Smooth muscle cell of the brain vasculature (primary cell): Measurements from ENCODE around the gene ANO4.
"Not testable (repeated sequence)": the region's sequence is repeated elsewhere in the genome, so short reads cannot be mapped to it uniquely, and the experiment has no call there.

Source experiments
- DNase-seq: peaks from one replicate; pipeline ENCODE4 v3.0.0-alpha.2; 2012; ENCODE audit warnings: low read depth, low spot score

Gene ANO4

DNA sequence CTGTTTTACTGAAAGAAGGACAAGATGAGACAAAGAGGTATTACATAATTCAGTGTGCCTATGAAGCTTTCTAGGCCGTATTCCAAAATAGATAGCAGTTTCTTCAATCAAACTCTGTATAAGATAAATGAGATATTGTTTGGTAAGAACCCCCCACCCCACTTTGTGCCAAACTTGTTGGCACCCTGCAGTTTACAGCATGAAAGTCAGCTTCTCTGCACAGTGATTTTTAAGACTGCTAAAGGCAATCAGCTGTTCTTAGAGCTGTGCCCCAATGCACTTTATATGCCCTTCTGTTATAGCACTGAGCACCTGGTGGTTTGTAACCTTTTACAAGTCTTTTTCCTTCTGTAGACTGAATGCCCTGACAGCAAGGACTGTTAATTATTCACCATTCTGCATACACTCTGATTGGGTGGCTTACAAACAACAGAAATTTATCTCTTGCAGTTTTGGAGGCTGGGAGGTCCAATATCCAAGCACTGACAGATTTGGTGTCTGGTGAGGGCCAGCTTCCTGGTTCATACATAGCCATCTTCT is 76.7 kb downstream of the ANO4 start:
- no peak for DNase-seq

DNA sequence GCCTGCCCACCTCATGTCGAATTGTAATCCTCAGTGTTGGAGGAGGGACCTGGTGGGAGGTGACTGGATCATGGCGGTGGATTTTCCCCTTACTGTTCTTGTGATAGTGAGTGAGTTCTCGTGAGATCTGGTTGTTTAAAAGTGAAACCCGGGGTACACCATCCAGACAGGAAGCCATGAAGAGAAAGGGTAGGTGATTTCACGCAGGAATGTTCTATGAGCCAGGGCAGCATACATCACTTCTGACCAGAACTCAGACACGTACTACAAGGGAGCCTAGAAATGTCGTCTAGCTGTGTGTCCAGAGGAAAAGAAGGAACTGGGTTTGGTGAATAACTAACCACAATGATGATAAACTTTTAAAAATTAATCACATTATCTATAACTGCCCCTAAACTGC is 80.6 kb downstream of the ANO4 start:
- no peak for DNase-seq

DNA sequence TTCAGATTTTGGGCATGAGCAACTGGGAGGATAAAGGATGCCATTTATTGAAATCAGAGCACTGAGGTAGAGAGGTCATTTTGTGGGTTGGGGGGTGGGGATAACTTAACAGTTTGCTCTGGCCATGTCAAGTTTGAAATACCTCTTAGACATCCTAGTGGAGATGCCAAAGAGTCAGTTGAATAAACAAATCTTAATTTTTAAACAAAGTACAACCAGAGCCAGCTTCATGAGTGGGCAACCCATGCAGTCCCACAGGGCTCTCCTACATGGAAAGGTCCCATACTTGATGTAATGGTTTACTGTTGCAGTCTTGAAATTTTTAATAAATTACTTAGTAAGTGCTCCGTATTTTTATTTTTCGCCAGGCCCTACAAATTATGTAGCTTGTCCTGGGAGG is 81.2 kb downstream of the ANO4 start:
- DNase-seq = no peak

DNA sequence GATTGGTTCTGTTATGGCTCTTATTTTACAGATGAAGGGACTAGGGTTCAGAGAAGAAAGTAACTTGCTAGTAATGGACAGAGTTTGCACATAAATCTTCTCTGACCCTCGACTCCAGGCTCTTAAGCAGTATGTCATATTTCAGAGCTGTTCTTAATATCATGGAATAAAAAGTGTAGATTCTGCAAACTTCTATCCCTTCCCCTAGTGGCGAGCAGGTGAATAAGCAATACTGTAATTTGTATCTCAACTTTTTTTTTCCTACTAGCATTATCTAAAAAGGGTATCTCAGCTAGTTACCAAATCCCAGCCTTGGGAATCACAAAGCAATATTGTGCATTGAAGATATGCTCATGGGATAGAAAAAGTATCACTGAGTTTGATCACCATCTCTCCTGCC is 83.2 kb downstream of the ANO4 start:
- DNase-seq = no peak

DNA sequence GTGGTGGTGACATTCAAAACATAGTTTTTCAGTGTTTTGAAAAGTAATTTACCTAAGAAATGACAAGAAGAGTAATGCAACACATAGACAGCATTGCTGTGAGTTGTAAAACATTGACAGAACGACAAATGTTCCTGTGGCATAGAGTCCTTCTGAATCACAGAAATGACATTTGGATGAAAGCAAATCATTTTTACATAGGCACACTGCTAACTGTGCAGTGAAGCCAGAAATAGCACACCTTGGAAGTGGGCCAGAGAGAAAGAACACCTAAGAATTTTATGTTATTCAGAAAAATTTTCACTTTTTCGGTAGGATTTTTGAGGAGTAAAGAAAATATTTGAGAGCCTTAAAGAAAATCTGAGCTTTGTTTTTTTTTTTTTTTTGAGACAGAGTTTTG is 100.6 kb downstream of the ANO4 start:
- DNase-seq = no peak

DNA sequence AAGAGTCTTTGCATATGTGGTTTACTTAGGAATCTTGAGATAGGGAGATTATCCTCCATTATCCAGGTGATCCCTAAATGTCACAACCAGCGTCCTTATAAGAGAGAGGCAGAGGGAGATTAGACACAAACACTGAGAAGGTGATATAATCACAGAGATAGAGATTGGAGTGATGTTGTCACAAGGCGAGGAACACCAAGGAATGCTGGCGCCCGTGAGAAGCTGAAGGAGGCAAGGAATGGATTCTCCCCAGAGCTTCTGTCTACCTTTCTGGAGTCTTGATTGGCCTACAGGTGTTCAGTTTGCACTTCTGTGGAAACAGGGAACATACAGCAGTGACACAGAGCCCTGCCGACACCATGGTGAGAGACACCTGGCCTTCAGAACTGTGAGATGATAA is 101.6 kb downstream of the ANO4 start:
- no peak for DNase-seq

DNA sequence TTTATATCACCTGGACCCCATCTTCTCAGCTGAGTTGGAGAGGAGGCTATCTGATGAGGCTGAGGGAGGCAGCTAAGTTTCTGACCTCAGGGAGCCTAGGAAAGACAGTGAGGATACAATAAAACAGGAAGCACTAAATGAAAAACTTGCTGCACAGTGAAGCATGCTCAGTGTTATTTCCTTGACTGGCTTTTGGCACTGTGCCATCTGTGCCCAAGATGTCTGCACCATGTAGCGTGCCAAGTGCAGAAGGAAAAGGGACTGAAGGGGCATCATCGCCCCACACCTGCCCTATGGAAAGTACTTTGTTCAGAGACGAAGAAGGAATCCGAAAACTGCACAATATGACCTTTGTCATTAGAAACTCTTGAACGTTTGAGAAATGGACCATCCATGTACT is 102.7 kb downstream of the ANO4 start:
- DNase-seq = no peak

DNA sequence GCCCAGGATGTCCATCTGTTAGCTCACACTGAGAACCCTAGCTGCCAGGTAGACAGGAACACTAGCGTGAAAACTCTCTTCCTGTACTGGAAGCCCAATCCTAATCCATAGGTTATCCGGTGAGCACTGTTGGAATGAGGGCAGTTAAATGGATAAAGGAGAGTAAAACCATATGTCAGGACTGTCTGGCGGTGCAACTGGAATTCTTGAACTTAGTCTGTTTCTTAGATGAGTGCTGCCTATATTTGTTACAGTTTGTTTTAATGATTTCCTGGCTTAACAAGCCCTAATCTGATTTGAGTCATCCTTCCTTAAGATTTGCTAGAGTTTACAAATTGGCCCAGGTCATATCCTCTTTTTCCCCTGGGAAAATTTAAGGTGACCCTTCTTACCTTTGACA is 104.7 kb downstream of the ANO4 start:
- DNase-seq = no peak

DNA sequence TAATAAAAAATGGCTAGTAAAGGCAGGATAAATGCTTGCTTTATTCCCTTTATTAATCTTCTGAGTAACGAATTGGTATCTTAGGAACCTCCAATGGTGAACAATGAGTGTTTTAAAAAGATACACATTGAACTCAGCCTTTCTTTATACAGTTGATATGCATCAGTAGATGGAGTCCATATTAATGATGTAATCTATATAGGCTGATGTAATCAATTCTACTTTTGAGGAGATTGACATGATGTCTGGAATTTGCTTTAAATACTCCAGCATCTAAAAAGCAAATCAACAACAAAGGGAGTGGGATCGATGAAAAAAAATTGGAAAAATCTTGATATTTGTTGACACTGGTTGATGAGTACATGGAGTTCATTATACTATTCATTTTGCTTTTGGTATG is 106.2 kb downstream of the ANO4 start:
- no peak for DNase-seq

DNA sequence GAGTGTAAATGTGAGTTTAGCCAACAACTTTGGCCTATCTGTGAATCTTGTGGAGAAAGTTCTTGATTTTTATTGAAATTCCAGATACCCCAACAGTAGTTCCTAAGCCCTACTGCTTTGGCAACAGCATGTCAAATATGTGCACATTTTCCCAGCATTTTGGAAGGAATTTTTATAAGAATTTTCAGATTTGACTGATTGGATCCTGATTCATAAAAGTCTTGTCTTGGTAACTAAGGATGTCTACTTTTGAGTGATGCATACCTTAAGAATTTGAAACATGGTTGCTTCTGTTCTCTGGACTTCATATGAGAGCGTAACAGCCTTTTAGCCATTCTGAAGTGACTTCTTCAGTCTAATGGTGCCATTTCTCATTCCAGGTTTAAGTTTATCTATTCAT is 106.7 kb downstream of the ANO4 start:
- no peak for DNase-seq

DNA sequence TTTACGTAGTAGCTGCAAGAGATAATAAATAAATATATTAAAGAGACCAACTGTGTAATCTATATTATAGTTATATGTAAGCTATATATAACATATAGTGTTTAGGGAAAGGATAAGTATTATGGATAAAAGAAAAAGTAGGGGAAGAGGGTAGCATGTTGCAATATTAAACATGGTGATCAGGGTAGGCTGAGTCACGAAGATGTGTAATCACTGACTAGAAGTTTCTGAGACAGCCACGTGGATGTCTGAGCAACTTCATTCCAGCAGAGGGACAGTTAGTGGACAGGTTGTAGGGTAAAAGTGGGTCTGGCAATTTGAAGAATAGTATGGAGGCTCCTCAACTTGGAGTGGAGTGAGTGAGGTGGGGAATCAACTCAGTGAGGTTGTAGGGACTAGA is 109.7 kb downstream of the ANO4 start:
- DNase-seq = no peak

DNA sequence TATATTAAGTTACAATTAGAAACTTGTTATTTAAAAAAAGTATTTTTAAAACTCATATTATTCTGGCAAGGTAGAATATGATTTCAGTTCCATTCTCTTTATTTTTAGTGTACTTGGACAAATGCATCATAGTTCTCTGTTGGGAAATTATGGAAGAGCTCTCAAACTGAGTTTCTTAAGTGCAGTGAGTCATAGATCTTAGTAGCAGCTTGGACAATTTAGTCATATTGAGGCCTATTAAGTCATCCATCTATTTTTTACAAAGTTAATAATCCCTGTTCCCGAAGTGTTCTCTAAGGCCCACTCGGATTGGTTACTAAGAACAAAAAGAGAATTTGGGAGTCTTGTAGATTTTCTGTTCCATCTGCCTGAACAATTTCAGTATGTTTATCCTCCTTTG is 113.9 kb downstream of the ANO4 start:
- no peak for DNase-seq

DNA sequence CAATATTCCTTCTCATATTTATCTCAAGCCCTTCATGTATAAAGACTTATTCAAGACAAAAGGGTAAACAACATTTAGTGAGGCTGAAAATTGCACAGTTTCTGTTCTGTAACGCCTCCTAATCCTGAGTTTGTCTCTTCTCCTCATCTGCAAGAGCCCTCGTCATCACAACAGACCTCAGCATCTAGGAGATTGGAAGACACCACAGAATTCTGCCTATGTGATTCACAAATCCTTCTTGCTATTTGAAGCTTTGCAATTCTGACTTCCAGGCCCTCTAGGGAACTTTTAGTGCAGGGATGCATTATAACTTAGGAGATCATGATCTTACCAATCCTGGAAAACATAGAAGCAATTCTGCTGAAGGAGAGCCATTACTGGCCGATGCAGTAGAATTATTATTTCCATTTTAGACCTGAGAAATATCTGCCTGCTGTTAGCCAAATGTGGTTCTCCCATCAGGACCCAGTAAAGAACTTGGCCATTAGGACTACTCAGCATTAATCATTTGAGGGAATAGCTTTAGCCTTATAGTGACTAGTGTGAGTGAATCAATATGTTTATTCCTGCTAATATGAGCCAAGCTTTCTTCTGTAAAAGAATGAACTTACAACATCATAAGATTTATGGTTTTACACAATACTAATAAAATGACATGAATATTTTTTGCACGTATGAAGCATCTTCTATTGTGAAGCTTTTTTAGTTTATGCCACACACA is 119.5 kb downstream of the ANO4 start:
- DNase-seq = no peak

DNA sequence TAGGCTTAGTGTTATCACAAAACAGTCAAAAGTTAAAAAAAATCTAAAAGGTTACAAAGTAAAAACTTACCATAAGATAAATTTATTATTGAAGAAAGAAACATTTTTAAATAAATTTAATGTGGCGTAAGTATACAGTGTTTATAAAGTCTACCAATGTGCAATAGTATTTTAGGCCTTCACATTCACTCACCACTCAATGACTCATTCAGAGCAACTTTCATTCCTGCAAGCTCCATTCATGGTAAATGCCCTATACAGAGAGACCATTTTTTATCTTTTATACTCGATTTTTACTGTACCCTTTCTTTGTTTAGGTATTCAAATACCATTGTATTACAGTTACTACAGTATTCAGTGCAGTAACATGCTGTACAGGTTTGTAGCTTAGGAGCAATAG is 124.5 kb downstream of the ANO4 start:
- DNase-seq = no peak

DNA sequence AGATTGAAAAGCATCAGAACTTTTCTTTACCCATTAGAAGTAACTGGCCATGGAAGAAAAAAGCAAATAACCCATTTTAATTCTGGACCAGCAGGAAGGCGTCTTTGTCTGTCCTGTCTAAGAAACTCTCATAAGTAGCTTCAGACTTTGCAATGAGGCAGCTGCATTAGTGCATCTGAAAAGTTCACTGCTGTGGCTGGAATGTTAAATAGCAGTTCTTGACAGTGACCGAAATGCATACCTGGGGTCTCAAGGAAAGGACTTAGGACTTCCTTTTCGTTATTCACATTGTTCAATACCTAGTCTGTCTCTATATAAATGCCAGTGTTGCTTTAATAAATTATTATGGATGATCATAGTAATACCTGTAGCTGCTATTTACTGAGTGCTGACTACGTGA is 125.9 kb downstream of the ANO4 start:
- no peak for DNase-seq

DNA sequence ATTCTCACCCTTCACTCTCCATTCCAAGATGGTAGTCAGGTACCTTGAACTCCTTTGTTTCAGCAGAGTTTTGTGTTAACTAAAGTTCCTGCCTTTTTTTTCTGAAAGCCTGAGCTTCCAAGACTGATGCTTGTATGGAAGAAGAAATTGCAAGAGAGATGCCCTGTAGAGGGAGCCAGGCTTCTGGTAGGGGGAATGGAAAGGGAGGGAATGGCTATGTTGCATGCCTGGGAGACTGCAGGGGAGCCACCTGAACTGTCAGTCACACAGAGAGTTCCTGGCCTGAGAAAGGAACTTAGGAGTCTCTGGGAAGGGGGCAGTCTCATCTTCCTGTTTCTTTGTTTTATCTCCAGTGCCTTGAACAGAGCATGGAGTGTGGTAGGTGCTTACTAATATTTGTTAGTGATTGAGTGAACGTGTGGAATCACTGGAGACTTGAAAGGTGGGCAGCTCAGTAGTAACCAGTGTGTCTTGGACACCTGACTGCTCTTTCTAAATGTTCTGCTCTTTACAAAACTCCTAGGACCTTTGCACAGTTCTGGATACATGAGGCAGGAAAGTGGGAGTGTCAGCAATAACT is 132.2 kb downstream of the ANO4 start:
- no peak for DNase-seq

DNA sequence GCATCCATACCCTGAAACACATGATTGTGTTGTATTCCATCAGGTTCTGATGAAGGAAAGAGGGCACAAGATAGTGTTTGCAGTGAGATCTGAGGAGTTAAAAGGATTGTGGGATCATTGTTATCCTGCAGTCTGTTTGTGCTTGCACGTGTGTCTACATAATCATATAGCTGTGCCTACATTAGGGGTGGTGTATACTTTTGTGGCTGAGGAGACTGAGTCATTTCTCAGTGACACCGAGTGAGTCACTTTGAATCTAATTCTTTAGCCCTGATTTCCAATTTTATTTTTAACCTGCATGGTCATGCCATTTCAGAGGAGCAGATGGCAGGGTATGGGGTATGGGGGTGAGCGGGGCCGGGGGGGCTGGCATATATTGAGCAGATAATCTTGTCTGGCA is 133.2 kb downstream of the ANO4 start:
- no peak for DNase-seq

DNA sequence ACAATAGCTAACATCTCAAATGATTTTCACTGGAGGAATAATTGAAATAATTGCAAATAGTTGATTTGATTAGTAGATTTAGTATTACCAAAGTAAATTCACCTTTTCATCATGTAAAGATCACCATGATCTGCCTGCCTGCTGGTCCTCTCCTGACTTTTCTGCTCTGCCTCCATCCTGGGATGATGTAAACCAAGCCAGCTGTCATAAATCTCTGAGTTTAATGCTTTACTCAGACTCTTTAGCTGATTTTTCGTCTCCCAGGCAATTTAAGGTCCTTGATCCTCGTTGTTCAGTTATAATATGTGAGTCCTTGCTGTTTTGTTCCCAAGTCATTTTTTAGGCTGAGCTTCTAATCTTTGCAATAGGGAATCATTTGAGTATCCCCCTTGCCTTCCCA is 138.0 kb downstream of the ANO4 start:
- no peak for DNase-seq

DNA sequence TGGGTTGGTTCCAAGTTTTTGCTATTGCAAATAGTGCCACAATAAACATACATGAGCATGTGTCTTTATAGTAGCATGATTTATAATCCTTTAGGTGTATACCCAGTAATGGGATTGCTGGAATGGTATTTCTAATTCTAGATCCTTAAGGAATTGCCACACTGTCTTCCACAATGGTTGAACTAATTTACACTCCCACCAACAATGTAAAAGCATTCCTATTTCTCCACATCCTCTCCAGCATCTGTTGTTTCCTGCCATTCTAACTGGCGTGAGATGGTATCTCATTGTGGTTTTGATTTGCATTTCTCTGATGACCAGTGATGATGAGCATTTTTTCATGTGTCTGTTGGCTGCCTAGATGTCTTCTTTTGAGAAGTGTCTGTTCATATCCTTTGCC is 139.0 kb downstream of the ANO4 start:
- DNase-seq = not testable (repeated sequence)

DNA sequence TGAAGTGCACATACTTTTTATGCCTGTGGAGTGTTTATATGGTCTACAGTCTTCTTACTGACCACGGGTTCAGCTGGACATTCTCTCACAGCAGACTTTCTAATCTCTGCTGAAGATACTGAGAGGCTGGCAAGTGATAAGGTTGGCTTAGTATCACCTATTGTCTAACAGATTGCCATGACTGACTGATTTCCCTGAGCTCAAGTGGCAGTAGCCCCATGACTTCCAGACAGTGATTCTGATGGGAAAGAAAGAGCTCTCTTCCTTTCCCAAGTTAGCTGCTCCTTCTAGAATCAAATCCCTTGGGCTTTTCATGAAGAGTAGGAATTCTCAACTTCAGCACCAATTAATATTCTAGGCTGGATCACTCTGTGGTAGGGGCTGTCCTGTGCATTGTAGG is 141.4 kb downstream of the ANO4 start:
- DNase-seq = no peak

DNA sequence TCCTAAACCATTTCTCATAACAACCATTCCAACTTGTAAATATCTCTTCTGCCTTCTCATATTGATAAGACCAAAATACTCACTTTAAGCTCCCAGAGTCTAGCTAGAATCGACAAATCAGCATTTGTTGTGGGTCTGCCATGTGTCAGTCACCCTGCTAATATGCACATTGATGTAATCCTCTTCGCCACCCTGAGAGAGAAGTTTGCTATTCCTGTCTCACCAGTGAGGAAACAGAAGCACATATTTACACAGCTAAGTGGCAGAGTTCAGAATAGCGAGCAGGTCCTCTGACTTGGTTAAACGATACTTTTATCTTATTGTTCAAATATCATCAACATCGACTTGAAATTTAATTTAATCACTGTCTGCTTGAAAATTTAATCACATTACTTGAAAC is 142.1 kb downstream of the ANO4 start:
- no peak for DNase-seq

DNA sequence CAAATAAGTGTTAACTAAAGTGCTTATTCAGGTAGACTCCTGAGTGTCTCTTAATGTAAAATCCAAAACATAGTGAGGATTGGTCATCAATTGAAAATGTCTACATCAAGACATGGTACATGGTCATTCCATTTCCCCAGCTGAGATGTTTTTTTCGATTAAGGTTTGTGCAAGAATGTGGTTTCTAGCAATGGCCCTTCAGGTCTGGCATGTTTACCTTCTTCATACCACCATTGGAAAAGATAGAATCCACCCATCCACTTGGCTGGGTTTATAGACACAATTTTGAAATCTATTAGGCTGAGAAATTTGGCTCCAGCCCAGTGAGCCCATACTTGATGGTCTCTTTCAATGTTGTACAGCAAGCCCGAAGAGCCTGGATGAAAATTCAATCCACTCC is 145.9 kb downstream of the ANO4 start:
- no peak for DNase-seq

DNA sequence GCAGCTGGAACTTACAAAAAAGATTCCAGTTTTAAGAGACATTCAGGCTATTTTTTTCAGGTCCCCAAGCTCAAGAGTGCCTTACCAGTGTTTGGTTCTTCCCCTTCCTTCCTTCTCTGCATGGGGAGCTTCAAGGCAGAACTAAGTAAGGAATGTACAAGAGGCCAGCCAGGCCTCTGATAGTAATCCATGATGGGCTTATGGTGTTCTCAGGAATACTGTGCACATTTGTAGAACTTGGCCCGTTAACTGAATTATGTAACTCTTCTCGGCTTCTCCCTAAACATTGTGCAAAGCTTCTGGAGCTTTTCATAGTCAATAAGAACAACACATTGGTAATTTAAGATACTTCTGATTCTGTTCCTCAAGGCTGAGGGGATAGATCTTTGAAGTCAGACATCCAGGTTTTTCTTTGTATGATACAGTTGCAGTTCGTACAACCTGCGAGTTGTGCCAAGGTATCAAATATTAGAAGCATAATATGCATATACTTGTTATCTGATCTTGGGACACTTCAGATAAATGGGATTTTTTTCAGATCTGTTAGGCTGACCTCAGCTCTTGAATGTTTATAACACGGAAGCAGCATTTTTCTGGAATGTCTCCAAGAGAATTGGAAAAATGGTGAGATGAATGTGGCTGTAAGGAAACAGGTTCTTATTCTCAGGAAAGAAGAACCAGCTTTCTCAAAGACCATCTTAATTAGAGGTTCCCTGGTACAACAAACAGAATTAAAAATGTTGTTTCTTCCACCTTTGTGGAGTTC is 148.6 kb downstream of the ANO4 start:
- no peak for DNase-seq
